ENCODE data around the gene FNDC3B.

FNDC3B gene

DNA sequence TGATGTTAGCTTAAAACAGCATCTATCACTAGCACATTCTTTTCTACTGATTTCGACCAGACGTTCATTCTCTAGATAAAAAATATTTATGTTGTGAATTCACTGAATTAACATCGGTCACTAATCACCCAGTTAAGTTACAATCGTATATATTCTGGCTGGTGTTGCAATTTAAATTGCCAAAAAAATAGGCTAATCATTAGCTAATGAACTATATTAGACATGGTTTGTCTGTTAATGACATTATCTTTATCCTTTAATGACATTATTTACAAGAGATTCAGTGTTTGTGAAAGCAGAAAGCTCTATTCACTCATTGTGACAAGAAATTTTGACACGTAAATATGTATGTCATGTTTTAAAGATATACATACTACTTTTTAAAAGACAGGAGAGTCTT is 402.2 kb downstream of the FNDC3B start:
- H3F3A ChIP-seq (ENCODE audit: insufficient read depth, low read length), result no peaks in the 10 kb centered on the region
- H3K4me1 ChIP-seq (ENCODE audit: insufficient read depth, low read length, severe bottlenecking), result no peaks in the 10 kb centered on the region
- no peak overlapping the region for H3K4me3 ChIP-seq (ENCODE audit: low read depth, low read length, poor library complexity, severe bottlenecking)
- H4K20me1 ChIP-seq (ENCODE audit: insufficient read depth, low read length), result no peaks in the 10 kb centered on the region
- H3K4me2 ChIP-seq (ENCODE audit: low read length), result no peak overlapping the region
- no peaks in the 10 kb centered on the region for H3K36me3 ChIP-seq (ENCODE audit: insufficient read depth, low read length)
- no peak overlapping the region for H3K27ac ChIP-seq (ENCODE audit: low read depth, low read length, poor library complexity, severe bottlenecking)
- no peak overlapping the region for H2AFZ ChIP-seq (ENCODE audit: low read length)
- no peak overlapping the region for H3K9ac ChIP-seq (ENCODE audit: low read length)
- no peaks in the 10 kb centered on the region for H3K9me3 ChIP-seq (ENCODE audit: low read length)
- no peaks in the 10 kb centered on the region for H3K27me3 ChIP-seq (ENCODE audit: insufficient read depth, low read length)
- TF ChIP-seq EZH2 (IDR thresholded peaks at IDR 0.05; ENCODE audit: borderline replicate concordance, low read length), result no peak
- TF ChIP-seq, protein P1, sequence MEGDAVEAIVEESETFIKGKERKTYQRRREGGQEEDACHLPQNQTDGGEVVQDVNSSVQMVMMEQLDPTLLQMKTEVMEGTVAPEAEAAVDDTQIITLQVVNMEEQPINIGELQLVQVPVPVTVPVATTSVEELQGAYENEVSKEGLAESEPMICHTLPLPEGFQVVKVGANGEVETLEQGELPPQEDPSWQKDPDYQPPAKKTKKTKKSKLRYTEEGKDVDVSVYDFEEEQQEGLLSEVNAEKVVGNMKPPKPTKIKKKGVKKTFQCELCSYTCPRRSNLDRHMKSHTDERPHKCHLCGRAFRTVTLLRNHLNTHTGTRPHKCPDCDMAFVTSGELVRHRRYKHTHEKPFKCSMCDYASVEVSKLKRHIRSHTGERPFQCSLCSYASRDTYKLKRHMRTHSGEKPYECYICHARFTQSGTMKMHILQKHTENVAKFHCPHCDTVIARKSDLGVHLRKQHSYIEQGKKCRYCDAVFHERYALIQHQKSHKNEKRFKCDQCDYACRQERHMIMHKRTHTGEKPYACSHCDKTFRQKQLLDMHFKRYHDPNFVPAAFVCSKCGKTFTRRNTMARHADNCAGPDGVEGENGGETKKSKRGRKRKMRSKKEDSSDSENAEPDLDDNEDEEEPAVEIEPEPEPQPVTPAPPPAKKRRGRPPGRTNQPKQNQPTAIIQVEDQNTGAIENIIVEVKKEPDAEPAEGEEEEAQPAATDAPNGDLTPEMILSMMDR (IDR thresholded peaks at IDR 0.05; ENCODE audit: low read length), result no peak
- no peaks in the 10 kb centered on the region for H3K79me2 ChIP-seq (ENCODE audit: insufficient read depth, low read length)
- H3K9me2 ChIP-seq (ENCODE audit: low read depth, low read length), result no peaks in the 10 kb centered on the region; the same call in 1 of the 2 replicates

- H3K79me2 ChIP-seq (ENCODE audit: insufficient read depth, low read length), result no peaks in the 10 kb centered on the region
- TF ChIP-seq, protein P1 (IDR thresholded peaks at IDR 0.05; ENCODE audit: low read length), result no peak
- TF ChIP-seq EZH2 (IDR thresholded peaks at IDR 0.05; ENCODE audit: borderline replicate concordance, low read length), result no peak
- H3K9me2 ChIP-seq (ENCODE audit: low read depth, low read length), result no peaks in the 10 kb centered on the region; the same call in 1 of the 2 replicates
- no peak overlapping the region for H3K4me2 ChIP-seq (ENCODE audit: low read length)
- H3K4me1 ChIP-seq (ENCODE audit: insufficient read depth, low read length, severe bottlenecking), result no peaks in the 10 kb centered on the region
- no peak overlapping the region for H3K27ac ChIP-seq (ENCODE audit: low read depth, low read length, poor library complexity, severe bottlenecking)
- no peak overlapping the region for H3K9ac ChIP-seq (ENCODE audit: low read length)
- no peak overlapping the region for H2AFZ ChIP-seq (ENCODE audit: low read length)
- H3K9me3 ChIP-seq (ENCODE audit: low read length), result no peaks in the 10 kb centered on the region
- H3K4me3 ChIP-seq (ENCODE audit: low read depth, low read length, poor library complexity, severe bottlenecking), result no peak overlapping the region
- no peaks in the 10 kb centered on the region for H3K36me3 ChIP-seq (ENCODE audit: insufficient read depth, low read length)
- no peaks in the 10 kb centered on the region for H3F3A ChIP-seq (ENCODE audit: insufficient read depth, low read length)
- no peaks in the 10 kb centered on the region for H4K20me1 ChIP-seq (ENCODE audit: insufficient read depth, low read length)
- no peaks in the 10 kb centered on the region for H3K27me3 ChIP-seq (ENCODE audit: insufficient read depth, low read length)
Measured at GRCh38 chr3:172442606-172443005, 403.2 kb downstream of the FNDC3B start.

GRCh38 chr3:172444821-172445220 is 405.4 kb downstream of the FNDC3B start:
- Histone ChIP-seq H3F3A (ENCODE audit: insufficient read depth, low read length) (no peaks in the 10 kb centered on the region), H3K4me1 (ENCODE audit: insufficient read depth, low read length, severe bottlenecking) (no peaks in the 10 kb centered on the region), H3K9ac (ENCODE audit: low read length) (no peak overlapping the region), H3K27ac (ENCODE audit: low read depth, low read length, poor library complexity, severe bottlenecking) (no peak overlapping the region), H3K4me3 (ENCODE audit: low read depth, low read length, poor library complexity, severe bottlenecking) (no peak overlapping the region), H4K20me1 (ENCODE audit: insufficient read depth, low read length) (no peaks in the 10 kb centered on the region), H3K9me2 (ENCODE audit: low read depth, low read length) (no peaks in the 10 kb centered on the region; the same call in 1 of the 2 replicates), H2AFZ (ENCODE audit: low read length) (no peak overlapping the region), H3K79me2 (ENCODE audit: insufficient read depth, low read length) (no peaks in the 10 kb centered on the region), H3K9me3 (ENCODE audit: low read length) (no peaks in the 10 kb centered on the region), H3K4me2 (ENCODE audit: low read length) (no peak overlapping the region), H3K36me3 (ENCODE audit: insufficient read depth, low read length) (no peaks in the 10 kb centered on the region), H3K27me3 (ENCODE audit: insufficient read depth, low read length) (no peaks in the 10 kb centered on the region)
- TF ChIP-seq, protein P1 (IDR thresholded peaks at IDR 0.05; ENCODE audit: low read length), result no peak
- TF ChIP-seq EZH2 (IDR thresholded peaks at IDR 0.05; ENCODE audit: borderline replicate concordance, low read length), result no peak

Data from OCI-LY1 (cell line).